Amniotic stem cell (primary cell): ENCODE results near the gene PDE4D.
A peak's percentile ranks its signal among the peaks of the same experiment; 100 is the strongest.
"Not testable (repeated sequence)": the region's sequence is repeated elsewhere in the genome, so short reads cannot be mapped to it uniquely, and the experiment has no call there.

Source experiments
- DNase-seq: peaks from one replicate; lab custom pipeline; 2025; lab: John Stamatoyannopoulos, UW

Gene PDE4D

DNA sequence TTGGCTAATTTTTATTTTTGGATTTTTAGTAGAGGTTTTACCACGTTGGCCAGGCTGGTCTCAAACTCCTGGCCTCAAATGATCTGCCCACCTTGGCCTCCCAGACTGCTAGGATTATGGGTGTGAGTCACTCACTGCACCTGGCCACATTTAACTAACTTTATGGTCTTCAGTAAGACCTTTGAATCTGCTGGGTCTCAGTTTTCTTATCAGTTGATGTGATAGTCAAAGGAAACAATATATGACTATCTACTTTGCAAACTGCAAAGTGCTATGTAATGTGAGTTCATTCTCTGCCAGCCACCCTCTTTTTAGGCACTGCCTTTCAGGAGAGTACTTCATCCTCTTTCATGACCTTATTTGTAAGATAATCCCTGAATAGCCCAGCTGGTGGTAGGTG is 474.7 kb downstream of the PDE4D start:
- no peak for DNase-seq

DNA sequence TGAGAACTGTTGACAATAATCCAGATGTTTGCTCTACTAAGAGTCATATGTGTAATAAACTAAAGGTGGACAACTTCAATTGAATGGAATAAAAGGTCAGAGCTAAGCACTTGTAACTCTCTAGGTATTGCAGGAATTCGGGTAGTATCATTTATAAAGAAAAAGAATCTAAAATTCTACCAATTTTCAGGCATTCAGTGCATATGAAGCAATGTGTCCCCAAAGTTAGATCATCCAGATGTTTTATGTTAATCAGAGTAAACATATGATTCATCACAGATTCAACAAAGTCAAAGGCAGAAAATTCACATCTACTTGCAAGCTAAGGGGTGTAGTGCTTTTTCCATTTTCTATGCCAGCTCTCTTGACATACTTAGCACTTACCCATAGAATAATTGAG is 477.1 kb downstream of the PDE4D start:
- no peak for DNase-seq

DNA sequence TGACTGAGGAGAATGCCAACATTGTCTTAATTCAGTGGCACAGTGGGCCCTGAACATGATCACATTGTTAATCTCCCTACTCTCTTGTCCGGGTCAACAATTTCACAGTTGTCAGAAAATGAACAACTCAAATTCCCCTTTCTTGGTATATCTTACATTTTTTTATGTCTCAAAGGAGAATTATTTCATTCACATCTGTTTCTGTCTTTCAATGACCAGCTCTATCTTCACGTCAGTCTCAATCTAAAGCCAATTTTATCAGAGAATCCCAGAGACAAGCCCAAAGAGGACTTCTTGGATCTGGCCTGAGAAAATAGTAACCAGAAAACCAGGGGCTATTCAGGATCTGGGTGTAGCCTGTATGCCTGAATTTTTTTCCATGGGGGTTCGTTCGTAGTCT is 477.5 kb downstream of the PDE4D start:
- no peak for DNase-seq

DNA sequence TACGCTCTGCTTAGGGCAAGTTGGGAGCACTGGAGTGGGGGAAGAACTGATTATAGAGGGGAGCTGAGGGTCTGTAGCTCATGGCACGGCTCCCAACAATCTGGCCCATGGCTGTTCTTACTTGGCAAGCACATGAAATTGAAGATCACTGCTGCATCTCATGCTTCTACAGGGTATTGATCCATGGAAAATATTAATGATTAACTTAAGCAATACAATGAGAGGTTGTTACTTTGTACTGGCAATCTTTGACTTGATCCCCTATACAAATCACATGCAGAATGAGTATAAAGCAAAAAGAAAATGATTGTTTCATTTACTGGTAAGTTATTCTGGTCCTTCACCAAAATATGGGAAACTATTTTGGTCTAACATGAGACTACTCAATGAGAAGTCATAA is 481.1 kb downstream of the PDE4D start:
- no peak for DNase-seq

DNA sequence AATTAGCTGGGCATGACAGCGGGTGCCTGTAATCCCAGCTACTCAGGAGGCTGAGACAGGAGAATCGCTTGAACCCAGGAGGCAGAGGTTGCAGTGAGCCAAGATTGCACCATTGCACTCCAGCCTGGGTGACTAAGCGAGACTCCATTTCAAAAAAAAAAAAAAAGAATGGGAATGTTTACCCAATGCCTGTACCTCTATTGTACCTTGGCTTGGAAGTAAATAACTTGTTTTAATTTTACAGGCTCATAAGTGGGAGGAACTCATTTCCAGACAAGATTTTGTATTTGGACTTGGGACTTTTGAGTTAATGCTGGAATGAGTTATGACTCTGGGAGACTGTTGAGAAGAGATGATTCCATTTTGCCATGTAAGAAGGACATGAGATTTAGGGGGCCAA is 484.5 kb downstream of the PDE4D start:
- DNase-seq, result not testable (repeated sequence)

DNA sequence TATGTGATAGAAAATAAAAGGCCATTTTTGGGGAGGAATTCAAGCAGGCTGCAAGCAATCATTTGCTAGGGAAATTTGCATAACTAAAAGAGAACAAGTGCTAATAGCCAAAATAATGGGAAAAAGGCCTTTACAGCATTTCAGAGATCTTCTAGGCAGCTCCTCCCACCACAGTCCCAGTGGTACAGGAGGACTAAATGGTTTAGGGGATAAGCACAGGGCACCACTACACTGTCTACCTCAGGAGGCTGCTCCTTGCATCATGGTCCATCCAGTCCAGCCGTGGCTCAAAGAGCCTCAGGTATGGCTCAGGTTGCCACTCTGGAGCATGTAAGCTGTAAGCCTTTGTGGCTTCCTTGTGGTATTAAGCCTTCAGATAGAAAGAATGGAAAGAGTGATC is 485.6 kb downstream of the PDE4D start:
- no peak for DNase-seq

DNA sequence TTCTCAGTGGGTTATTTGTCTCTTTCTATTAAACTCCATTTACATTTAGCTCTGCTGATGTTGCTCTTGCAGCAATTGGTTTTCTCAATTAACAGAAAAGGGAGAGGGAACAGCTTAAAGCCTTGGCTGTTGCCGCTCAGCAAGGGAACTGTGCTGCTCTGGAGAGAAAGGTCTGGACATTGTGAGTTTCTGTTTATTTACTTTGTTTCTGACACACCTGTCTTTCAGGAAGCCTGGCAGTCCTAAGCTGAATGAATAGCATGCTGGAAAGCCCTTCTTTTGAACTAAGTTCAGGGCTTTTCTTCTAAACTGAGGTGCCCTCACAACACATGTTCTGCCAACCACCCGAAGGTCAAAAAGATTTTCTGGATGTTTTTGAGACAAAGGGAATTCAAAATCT is 491.9 kb downstream of the PDE4D start:
- DNase-seq, result no peak

DNA sequence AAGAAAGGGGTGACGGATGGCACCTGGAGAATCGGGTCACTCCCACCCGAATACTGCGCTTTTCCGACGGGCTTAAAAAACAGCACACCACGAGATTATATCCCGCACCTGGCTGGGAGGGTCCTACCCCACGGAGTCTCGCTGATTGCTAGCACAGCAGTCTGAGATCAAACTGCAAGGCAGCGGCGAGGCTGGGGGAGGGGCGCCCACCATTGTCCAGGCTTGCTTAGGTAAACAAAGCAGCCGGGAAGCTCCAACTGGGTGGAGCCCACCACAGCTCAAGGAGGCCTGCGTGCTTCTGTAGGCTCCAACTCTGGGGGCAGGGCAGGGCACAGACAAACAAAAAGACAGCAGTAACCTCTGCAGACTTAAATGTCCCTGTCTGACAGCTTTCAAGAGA is 498.6 kb downstream of the PDE4D start:
- DNase-seq, result not testable (repeated sequence)

DNA sequence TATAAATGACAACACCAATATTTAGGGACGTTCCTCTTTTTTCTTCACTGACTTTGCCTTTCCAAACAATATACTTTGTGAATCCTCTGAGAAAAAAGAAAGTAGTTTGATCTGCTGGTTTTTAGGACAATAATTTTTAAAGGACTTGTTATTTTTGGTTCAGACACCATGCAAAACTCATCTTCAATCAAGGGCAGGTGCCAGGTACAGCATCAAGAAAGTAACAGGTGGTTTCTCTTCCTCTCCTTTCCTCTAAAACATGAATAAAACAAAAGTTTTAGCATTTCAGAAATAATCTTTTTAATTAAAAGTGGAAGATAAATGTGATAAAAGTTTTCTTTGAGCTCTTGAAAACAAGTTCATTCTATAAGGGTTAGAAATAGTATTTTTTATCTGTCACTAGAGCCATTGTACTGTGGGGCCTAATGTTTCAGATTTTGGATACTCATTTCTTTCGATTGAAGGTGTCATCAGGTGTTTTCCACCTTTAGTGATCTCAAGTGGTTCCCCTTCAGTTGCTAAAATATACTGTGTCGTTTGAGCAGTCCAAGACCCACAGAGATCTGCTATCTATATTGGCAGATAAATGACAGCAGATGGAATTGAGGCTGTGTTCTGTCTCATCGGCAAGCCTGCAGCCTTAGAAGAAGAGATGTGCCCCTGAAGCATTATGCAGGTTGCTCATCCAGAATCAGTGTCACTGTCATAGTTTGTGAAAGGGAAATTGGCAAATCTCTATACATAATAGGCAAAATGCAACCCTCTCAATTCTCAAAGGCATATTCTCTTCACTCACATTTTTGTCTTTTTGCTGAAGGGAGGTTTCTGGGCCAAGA is 499.7 kb downstream of the PDE4D start:
- no peak for DNase-seq

DNA sequence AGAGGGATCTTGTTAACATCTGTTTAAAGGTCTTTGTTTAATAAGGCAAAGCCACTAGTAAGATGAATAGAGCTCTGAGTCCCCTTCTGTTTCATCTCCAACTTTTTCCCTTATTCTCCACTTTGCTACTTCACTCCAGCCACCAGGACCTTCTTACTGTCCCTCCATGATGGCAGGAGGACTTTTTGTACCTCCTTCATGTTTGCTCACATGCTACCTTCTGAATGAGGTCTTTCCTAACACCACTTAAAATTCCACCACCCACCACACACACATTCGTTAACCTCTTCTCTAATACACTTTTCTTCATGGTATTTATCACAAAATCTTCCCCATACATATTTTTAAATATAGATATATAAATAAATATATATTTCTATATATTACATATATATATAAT is 501.9 kb downstream of the PDE4D start:
- DNase-seq, result no peak

DNA sequence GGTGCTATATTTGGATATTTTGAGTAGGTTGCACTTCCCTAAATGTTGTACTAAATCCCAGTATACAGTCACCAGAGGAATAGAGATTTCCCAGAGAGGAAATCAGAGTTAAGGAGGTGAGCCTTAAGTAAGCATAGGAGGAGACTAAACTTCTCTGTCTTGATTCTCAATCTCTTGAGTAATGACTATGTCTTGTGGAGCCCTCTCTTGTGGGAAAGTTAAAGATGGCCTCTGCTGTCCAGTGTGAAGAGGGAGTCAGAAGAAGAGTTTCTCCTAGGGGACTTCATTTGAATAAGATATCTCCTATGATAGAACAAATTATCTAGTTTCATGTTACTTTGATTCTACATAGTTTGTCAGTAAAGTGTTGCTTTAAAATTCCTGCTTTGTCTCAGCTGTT is 502.5 kb downstream of the PDE4D start:
- no peak for DNase-seq

DNA sequence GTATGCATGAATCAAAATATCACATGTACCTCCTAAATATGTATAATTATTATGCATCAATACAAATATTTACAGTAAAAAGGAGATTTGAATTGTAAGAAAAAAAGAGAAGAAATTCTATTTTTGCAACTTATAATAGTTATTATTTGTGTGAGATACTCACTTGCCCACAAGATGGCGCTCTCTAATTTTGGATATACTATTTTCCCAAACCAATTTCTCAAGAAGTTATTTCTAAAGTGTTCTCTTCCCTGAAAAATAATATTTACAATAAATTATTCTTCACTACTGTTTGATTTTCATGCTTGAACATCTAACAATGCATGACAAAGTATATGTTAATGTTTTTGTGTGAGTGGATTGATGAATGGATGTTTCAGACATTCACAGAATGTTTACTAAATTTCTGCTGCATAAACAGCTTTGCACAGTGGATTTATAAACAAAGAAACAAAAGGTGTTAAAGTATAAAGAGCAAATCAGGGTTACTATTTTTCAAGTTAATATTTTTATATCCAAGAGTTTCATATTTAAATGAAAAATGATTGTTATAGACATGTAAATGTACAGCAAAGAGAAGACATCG is 503.4 kb downstream of the PDE4D start:
- DNase-seq, result peak; percentile 19

DNA sequence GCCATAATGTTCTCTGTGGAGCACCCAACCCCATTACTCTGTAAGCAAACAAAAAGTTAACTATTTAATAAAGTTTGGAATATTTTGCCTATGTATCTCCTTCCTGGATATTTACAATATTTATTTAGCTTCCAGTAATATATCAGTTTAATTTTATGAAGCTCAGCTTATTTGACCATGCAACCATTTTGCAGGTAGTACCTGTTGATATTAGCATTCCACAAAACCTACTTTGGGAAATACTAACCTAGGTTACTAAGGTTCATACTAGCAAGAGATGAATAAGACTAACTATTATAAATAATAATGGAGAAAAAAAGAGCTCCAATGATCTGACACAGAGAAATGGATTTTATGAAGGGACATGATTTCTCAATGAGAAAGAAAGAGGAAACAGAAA is 506.4 kb downstream of the PDE4D start:
- DNase-seq, result no peak

DNA sequence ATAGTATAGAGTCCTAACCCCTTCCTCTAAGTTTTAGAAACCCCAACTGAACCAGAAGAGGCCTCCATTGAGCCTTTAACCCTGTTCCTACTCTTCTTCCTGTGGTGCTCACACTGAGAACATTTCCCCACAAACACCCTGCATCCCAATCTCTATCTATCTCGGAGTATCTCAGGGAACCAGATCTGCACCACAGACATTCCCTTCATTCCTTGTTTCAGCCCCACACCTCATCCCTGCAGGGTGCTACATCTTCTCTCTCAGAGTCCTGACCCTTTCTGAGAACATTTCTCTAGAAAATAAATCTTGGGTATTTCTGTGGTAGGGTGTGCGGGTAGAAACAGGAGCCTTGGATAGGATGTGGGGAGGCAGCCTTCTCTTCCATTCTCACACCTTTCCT is 507.8 kb downstream of the PDE4D start:
- no peak for DNase-seq

DNA sequence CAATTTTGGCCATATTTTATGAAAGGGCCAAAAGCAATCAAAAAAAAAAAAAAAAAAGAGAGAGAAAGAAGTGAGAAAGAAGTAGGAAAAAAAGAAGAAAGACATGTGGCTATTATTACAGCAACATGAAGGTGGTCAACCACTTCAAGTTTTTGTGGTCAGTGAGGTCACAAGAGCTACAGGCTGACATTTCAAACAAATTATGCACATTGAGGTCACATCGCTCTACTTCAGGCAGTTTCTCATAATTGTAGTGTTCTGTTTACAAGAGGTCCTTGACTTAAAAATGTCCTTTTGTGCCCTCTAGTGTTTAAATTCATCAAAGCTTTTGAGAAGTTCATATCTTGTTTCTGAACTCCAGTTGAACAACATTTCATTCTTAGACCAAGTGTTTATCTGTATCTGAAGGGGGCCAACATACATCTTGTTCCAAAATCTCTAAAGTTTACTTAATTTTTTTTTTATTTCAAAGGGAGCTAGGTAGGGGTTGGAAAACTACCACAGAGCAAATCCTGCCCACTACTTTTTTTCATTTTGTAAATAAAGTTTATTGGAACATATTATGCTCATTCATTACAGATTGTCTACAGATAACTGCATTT is 513.1 kb downstream of the PDE4D start:
- DNase-seq, result no peak

DNA sequence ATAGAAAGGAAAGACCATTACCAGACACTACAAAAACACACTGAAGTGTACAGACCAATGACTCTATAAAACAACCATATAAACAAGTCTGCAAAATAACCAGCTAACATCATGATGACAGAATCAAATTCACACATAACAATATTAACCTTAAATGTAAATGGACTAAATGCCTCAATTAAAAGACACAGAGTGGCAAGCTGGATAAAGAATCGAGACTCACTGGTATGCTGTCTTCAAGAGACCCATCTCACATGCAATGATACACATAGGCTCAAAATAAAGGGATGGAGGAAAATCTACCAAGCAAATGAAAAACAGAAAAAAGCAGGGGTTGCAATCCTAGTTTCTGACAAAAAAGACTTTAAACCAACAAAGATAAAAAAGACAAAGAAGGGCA is 519.5 kb downstream of the PDE4D start:
- DNase-seq, result not testable (repeated sequence)

DNA sequence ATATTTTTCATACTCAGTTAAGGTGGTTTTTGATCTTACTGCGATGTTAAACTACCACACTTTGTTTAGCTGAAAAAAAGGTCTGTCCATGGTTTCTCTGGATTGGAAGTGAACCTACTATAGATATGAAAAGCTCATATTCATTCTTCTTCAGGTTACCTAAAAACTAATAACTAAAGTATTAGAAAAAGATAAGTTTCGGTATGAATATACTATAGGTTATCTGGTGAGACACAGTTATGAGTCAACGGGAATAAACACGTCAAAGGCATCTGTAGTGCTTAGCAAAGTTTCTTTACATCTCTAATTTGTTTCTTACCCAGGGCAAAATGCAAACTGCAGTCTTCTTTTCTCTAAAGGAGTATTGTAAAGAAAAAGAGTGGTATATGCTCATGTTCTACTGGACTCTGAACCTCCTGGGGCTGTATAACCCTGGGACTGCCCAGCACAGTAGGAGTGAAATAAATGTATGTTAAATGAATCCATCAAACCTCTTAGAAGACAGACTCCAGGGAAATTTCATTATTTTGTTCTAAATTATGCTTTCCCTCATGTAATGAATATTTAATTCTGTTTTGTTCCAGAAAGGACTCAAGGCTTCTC is 521.9 kb downstream of the PDE4D start:
- no peak for DNase-seq

DNA sequence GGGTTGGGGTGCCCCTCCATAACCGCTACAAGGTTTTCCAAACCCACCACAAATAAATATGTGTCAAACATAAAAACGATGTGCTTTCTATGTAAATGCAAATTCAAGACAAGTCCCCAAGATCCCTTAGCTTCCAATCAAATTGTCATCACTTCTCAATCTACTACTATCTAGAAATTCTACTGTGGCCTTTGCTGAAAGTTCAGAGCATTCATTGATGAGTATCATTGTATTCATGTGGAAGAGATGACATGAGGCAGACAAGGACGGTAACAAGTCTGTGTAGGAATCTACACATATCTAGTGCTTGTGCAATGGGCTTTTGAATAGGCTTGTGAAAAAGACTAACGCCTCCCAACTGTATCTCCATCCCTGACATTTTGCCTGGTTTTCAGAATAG is 524.6 kb downstream of the PDE4D start:
- DNase-seq, result no peak

DNA sequence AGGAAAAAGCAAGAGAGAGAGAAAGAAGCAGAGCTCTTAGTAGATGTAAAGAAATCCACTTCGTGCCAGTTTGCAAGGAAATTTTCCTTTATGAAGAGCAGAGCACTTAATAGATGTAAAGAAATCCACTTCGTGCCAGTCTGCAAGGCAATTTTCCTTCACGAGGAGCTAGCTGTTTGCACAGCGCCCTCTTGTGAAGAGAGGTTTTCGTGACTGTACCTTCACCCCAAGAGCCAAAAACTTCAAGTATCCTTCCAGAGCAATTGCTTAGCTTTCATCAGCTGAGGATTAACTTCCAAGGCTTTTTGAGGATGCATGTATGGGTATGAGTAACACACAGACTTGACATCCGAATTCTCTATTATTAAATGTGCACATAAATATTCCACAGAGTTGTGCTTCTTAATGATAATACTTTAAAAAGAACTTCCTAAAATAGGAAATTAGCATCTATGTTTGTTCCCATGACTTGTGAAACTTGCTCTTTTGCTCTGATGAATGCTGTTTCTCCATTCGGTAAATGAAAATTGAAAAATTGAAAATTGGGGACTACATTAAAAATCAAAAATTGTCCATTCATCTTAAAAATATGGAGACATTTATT is 525.6 kb downstream of the PDE4D start:
- DNase-seq, result peak; percentile 25

DNA sequence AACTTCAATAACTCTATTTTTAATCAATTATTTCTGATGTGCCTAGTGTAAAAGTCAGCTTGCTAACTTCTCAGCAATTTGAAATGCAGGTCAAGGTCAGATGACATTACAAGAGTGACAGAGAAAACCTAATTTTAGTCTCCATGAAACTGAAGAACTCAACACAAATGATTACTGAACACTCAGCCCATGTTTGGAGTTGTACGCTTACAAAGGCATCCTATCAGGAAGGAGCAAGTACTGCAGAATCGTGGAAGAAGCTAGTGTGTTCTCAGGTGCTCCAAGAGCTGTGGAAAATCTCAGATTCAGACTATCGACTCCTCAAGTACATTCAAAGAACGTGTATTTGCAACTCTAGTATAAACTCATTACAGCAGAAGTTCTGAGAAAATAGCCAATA is 526.7 kb downstream of the PDE4D start:
- no peak for DNase-seq

DNA sequence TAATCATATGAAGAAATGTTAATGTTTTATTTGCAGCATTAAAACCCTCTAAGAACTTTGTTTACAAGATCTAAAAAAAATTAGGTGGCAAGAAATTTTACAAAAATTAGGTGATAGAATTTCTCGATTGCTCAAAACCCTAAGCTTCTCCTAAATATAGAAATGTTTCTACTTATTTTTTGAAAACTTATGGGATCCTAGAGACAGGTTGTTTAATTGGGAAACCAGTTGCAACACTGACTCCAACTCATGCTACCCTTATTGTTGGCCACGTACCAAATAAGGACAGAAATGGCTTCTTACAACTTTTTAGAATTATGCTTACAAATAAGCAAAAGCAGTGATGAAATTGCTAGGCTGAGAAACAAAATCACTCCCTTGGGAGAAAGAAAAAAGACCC is 531.1 kb downstream of the PDE4D start:
- DNase-seq, result no peak

DNA sequence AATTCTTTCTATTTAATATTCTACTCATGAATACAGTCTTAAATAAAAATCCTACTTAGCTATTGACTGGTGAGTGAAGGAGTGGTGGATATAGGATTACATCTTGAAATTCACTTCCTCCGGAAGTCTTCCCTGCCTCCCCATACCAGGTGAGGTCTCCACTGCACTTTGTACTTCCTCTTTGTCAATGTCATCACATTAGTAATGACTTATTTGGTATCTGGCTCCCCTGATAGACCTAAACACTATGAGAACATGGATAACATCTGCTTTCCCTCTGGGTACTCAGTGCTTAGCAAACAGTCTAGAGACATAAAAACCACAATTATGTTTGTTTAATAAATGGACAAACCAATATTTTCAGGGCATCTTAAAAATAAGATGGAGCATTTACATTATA is 532.1 kb downstream of the PDE4D start:
- no peak for DNase-seq

DNA sequence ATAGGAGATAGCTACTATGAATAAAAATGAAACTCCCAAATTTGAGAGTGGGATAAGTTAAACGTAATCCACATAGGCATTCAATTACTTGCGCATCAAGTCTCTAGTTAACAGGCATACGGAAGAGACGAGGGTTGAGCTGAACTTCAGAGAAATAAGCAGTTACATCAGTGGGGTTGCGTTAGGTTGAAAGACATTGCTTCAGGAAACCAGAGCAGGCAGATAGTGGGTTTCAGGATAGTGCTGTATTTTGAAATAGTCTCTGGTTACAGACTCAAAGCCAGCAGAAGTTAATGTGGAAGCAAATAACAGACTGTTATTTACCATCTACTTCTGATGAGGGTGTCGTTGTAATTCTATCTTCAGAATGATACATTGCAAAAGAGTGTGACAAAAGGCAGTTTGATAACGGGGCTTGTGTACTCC is 533.4 kb downstream of the PDE4D start:
- DNase-seq, result no peak
